Psoas muscle (tissue), 8 donors: Measurements from ENCODE around the gene ZNF487. TPM values are rescaled to one million over a fixed set of nuclear protein-coding genes. Genes with fewer than 3 reads are reported as not detected.

Source experiments
- ATAC-seq, 4 donors: fragments of 200-7000 bp; cut with Tn5 transposase; one replicate each; pipeline ENCODE4 v1.9.1; 2020; ENCODE audit warnings: moderate library complexity in 3 of 4, mild to moderate bottlenecking in 2 of 4
- DNase-seq, 2 donors: peaks; one replicate each; pipeline ENCODE4 v3.0.0-alpha.2; 2020
- H3K27ac ChIP-seq: fragments of 200-600 bp; one replicate; pipeline ENCODE4 v1.8.0; 2022
- H3K27me3 ChIP-seq, 3 donors: fragments of 200-600 bp in 1 of 3; one replicate each; pipeline versions ENCODE4 v1.6.1 to v1.8.0; 2013 to 2022; ENCODE audit warnings: low read length in 2 of 3, mild to moderate bottlenecking in 2 of 3, moderate library complexity in 1 of 3; ENCODE audit not compliant: insufficient read depth in 3 of 3
- H3K36me3 ChIP-seq, 2 donors: fragments of 200-600 bp in 1 of 2; one replicate each; pipeline versions ENCODE4 v1.6.1 to v1.8.0; 2013 to 2022; ENCODE audit warnings: low read depth in 1 of 2, mild to moderate bottlenecking in 1 of 2, moderate library complexity in 1 of 2; ENCODE audit not compliant: insufficient read depth in 1 of 2
- H3K4me1 ChIP-seq: fragments of 200-600 bp; one replicate; pipeline ENCODE4 v1.8.0; 2022
- H3K4me3 ChIP-seq: fragments of 200-600 bp; one replicate; pipeline ENCODE4 v1.8.0; 2022; ENCODE audit warnings: mild to moderate bottlenecking
- H3K9me3 ChIP-seq: fragments of 200-600 bp; one replicate; pipeline ENCODE4 v1.8.0; 2022
- CTCF ChIP-seq: fragments of 200-600 bp; IDR thresholded peaks from one replicate; pipeline ENCODE4 v1.8.0; 2022; ENCODE audit warnings: antibody characterized with exemption
- WGBS, 3 donors: extraction: QIAGEN DNeasy Blood & Tissue Kit; methylation state at CpG; one replicate each; pipeline versions ENCODE4 v1.1.6 to v1.1.7; 2013; 5-methylcytosine and 5-hydroxymethylcytosine counted together
- intact Hi-C, 2 donors: fragments of 100-400 bp; cut with DNase I; formaldehyde crosslinking; loops; one replicate each; pipeline versions ENCODE4 v1.11.0 to v1.14.2; 2022
- polyA plus RNA-seq, 3 donors: library from polyadenylated mRNA; stranded (reverse); fragments of 200-250 nt; gene quantifications; one replicate each; pipeline ENCODE4 v1.2.3, GENCODE V29; 2013
- total RNA-seq, 4 donors: library from RNA; stranded (reverse); fragmentation: NEBNext Ultra II Directional in 2 of 4; extraction: Animal tissue kit (Norgen Biotek cat#: 25700) in 2 of 4; gene quantifications; one replicate each; pipeline versions ENCODE4 v1.2.1 to v1.2.4, GENCODE V29; 2021 to 2023
- donor health status: healthy with polysubstance abuse.
- donor health status: DM: no; HTN: no; CAD: no; lungs with moderate emphysema.
- donor health status: Bipolar disorder and iron deficiency.
- donor health status: healthy.
- donor health status: DM: yes; HTN: yes; CAD: no.
- donor health status: DM: no; HTN: no; CAD: no.
- donor health status: DM: no; HTN: no; CAD: no.
- donor health status: DM: yes; HTN: yes; CAD: no.

Gene ZNF487
- total and polyA plus RNA-seq, 7 donors = 1.2 to 9.8 (median 2.0) TPM

GRCh38 chr10:43410345-43410744 lies 26.6 kb upstream of the ZNF487 start:
- no peak for DNase-seq
- no peak for ATAC-seq
- Histone ChIP-seq H3K27me3 (no peaks in the 10 kb centered on the region), H3K9me3 (no peaks in the 10 kb centered on the region), H3K4me3 (no peak overlapping the region), H3K36me3 (no peaks in the 10 kb centered on the region), H3K4me1 (peaks cover 12% of the 10 kb centered on the region), H3K27ac (no peak overlapping the region)
- intact Hi-C loops = no loop called here
- no peak for TF ChIP-seq CTCF
- 80 to 90% (median 88%) methylated on average over 14 of the region's 14 CpGs for WGBS, 3 donors

GRCh38 chr10:43411536-43411935 lies 25.4 kb upstream of the ZNF487 start:
- H3K27me3 ChIP-seq = no peaks in the 10 kb centered on the region
- DNase-seq = no peak
- no peaks in the 10 kb centered on the region for H3K36me3 ChIP-seq
- no peak overlapping the region for H3K4me3 ChIP-seq
- H3K27ac ChIP-seq = no peak overlapping the region
- TF ChIP-seq CTCF = no peak
- no peaks in the 10 kb centered on the region for H3K9me3 ChIP-seq
- 71 to 85% (median 76%) methylated on average over 2 of the region's 2 CpGs for WGBS, 3 donors
- intact Hi-C loops = no loop called here
- ATAC-seq = no peak
- peaks cover 2% of the 10 kb centered on the region for H3K4me1 ChIP-seq

GRCh38 chr10:43415544-43415943 lies 21.4 kb upstream of the ZNF487 start:
- H3K27me3 ChIP-seq = no peaks in the 10 kb centered on the region
- DNase-seq (no peak), ATAC-seq (no peak)
- no peak overlapping the region for H3K27ac ChIP-seq
- H3K9me3 ChIP-seq = no peaks in the 10 kb centered on the region
- no peak for TF ChIP-seq CTCF
- H3K4me3 ChIP-seq = no peak overlapping the region
- intact Hi-C loops = no loop called here
- H3K36me3 ChIP-seq = no peaks in the 10 kb centered on the region
- 90 to 92% (median 92%) methylated on average over 10 of the region's 10 CpGs for WGBS, 3 donors
- no peaks in the 10 kb centered on the region for H3K4me1 ChIP-seq

GRCh38 chr10:43417950-43418768 lies 18.8 kb upstream of the ZNF487 start:
- WGBS, 3 donors = 76 to 83% (median 79%) methylated on average over 14 of the region's 14 CpGs
- no peaks in the 10 kb centered on the region for H3K9me3 ChIP-seq
- TF ChIP-seq CTCF = no peak
- ATAC-seq (no peak), DNase-seq (no peak)
- H3K4me1 ChIP-seq = peaks cover 8% of the 10 kb centered on the region
- intact Hi-C loops = no loop called here
- no peaks in the 10 kb centered on the region for H3K36me3 ChIP-seq
- H3K27me3 ChIP-seq = no peaks in the 10 kb centered on the region
- H3K27ac ChIP-seq = no peak overlapping the region
- no peak overlapping the region for H3K4me3 ChIP-seq

- H3K27me3 ChIP-seq = no peaks in the 10 kb centered on the region
- H3K27ac ChIP-seq = peak overlapping the region; percentile 98
- DNase-seq (peak in 1 of 2 donors; percentile 59), ATAC-seq (peak; percentile 1 to 10 (median 2))
- intact Hi-C loops = no loop called here
- no peaks in the 10 kb centered on the region for H3K36me3 ChIP-seq
- H3K9me3 ChIP-seq = no peaks in the 10 kb centered on the region
- peak overlapping the region; percentile 88 for H3K4me3 ChIP-seq
- WGBS, 3 donors = 57 to 66% (median 62%) methylated on average over 18 of the region's 18 CpGs
- peaks cover 8% of the 10 kb centered on the region for H3K4me1 ChIP-seq
- no peak for TF ChIP-seq CTCF
Measured at GRCh38 chr10:43419997-43420368, 16.9 kb upstream of the ZNF487 start.
